H9 (cell line): ENCODE data around the gene DOCK2. TPM values are rescaled to one million over a fixed set of nuclear protein-coding genes. Genes with fewer than 3 reads are reported as not detected.

Experiments used
- DNase-seq: peaks from one replicate; pipeline ENCODE4 v3.0.0-alpha.2; 2017
- H2AFZ ChIP-seq: one replicate; pipeline ENCODE4 v1.6.1; 2013; ENCODE audit warnings: mild to moderate bottlenecking, low read length, control low read depth, moderate library complexity
- H2AK5ac ChIP-seq: 2 replicates; pipeline ENCODE4 v1.6.1; 2013; ENCODE audit warnings: low read length, control low read depth, mixed read lengths; ENCODE audit not compliant: insufficient read length
- H2BK120ac ChIP-seq: one replicate; pipeline ENCODE4 v1.6.1; 2013; ENCODE audit warnings: low read depth, mild to moderate bottlenecking, low read length, control low read depth, inconsistent platforms; ENCODE audit not compliant: poor library complexity, severe bottlenecking
- H2BK12ac ChIP-seq: 2 replicates; pipeline ENCODE4 v1.6.1; 2013; ENCODE audit warnings: low read length, control low read depth, mixed read lengths, low read depth; ENCODE audit not compliant: insufficient read length
- H2BK15ac ChIP-seq: 2 replicates; pipeline ENCODE4 v1.6.1; 2013; ENCODE audit warnings: low read depth, low read length, control low read depth
- H2BK20ac ChIP-seq: one replicate; pipeline ENCODE4 v1.6.1; 2013; ENCODE audit warnings: low read depth, mild to moderate bottlenecking, low read length, control low read depth, inconsistent platforms; ENCODE audit not compliant: poor library complexity, severe bottlenecking
- H2BK5ac ChIP-seq: 2 replicates; pipeline ENCODE4 v1.6.1; 2013; ENCODE audit warnings: low read length, control low read depth, mixed read lengths; ENCODE audit not compliant: insufficient read length
- H3K14ac ChIP-seq: 2 replicates; pipeline ENCODE4 v1.6.1; 2013; ENCODE audit warnings: low read length, control low read depth; ENCODE audit not compliant: insufficient read depth
- H3K18ac ChIP-seq: 2 replicates; pipeline ENCODE4 v1.6.1; 2013; ENCODE audit warnings: low read depth, mild to moderate bottlenecking, mixed read lengths, low read length, control low read depth; ENCODE audit not compliant: insufficient read length
- H3K23ac ChIP-seq: 2 replicates; pipeline ENCODE4 v1.6.1; 2013; ENCODE audit warnings: low read length, control low read depth, mixed read lengths, low read depth; ENCODE audit not compliant: insufficient read length
- H3K23me2 ChIP-seq: 2 replicates; pipeline ENCODE4 v1.6.1; 2013; ENCODE audit warnings: low read depth, mild to moderate bottlenecking, mixed read lengths, low read length, control low read depth; ENCODE audit not compliant: insufficient read length, poor library complexity, severe bottlenecking
- H3K27ac ChIP-seq: 2 replicates; pipeline ENCODE4 v1.5.1; 2013; ENCODE audit warnings: low read length, control low read depth, mixed read lengths, low read depth; ENCODE audit not compliant: insufficient read length
- H3K27me3 ChIP-seq: 2 replicates; pipeline ENCODE4 v1.6.1; 2013; ENCODE audit warnings: low read length, control low read depth, inconsistent platforms; ENCODE audit not compliant: insufficient read depth
- H3K4ac ChIP-seq: 2 replicates; pipeline ENCODE4 v1.6.1; 2013; ENCODE audit warnings: low read depth, mild to moderate bottlenecking, control low read depth, inconsistent platforms, low read length, moderate library complexity
- H3K4me1 ChIP-seq: 2 replicates; pipeline ENCODE4 v1.6.1; 2013; ENCODE audit warnings: low read length, control low read depth, inconsistent platforms; ENCODE audit not compliant: insufficient read depth
- H3K4me2 ChIP-seq: 2 replicates; pipeline ENCODE4 v1.6.1; 2013; ENCODE audit warnings: low read length, control low read depth, mixed read lengths; ENCODE audit not compliant: insufficient read length, insufficient read depth
- H3K56ac ChIP-seq: 2 replicates; pipeline ENCODE4 v1.6.1; 2013; ENCODE audit warnings: low read depth, mild to moderate bottlenecking, mixed read lengths, low read length, control low read depth; ENCODE audit not compliant: insufficient read length
- H3K79me1 ChIP-seq: 2 replicates; pipeline ENCODE4 v1.6.1; 2013; ENCODE audit warnings: low read depth, mild to moderate bottlenecking, moderate library complexity, low read length, control low read depth, inconsistent platforms; ENCODE audit not compliant: insufficient read depth, poor library complexity, severe bottlenecking
- H3K79me2 ChIP-seq: 2 replicates; pipeline ENCODE4 v1.6.1; 2013; ENCODE audit warnings: low read length, control low read depth, inconsistent platforms; ENCODE audit not compliant: insufficient read depth
- H3K9ac ChIP-seq: 2 replicates; pipeline ENCODE4 v1.6.1; 2013; ENCODE audit warnings: low read length, control low read depth, mixed read lengths; ENCODE audit not compliant: insufficient read length; ENCODE audit errors: extremely low read depth
- H3K9me3 ChIP-seq: one replicate; pipeline ENCODE4 v1.6.1; 2013; ENCODE audit warnings: low read depth, low read length, inconsistent platforms; ENCODE audit not compliant: control insufficient read depth
- H3T11ph ChIP-seq: one replicate; pipeline ENCODE4 v1.6.1; 2013; ENCODE audit warnings: mild to moderate bottlenecking, low read length, control low read depth, inconsistent platforms
- H4K20me1 ChIP-seq: one replicate; pipeline ENCODE4 v1.6.1; 2013; ENCODE audit not compliant: control insufficient read depth, insufficient read length, insufficient read depth
- H4K5ac ChIP-seq: 2 replicates; pipeline ENCODE4 v1.6.1; 2013; ENCODE audit warnings: low read depth, mild to moderate bottlenecking, mixed read lengths, low read length, control low read depth; ENCODE audit not compliant: insufficient read length
- H4K8ac ChIP-seq: replicated peaks from 2 replicates; pipeline ENCODE4 v1.6.1; 2013; ENCODE audit warnings: low read length, control low read depth, mixed read lengths, low read depth; ENCODE audit not compliant: insufficient read length
- H4K91ac ChIP-seq: 2 replicates; pipeline ENCODE4 v1.6.1; 2013; ENCODE audit warnings: low read depth, mild to moderate bottlenecking, moderate library complexity, mixed read lengths, low read length, control low read depth; ENCODE audit not compliant: insufficient read length
- H3K27ac Mint-ChIP-seq, 3 experiments: 2 replicates in 2 of 3; 3 replicates in 1 of 3; pipeline ENCODE4 v1.8.0; 2020 to 2021; ENCODE audit warnings: mixed read lengths in 3 of 3, mild to moderate bottlenecking in 1 of 3, moderate library complexity in 1 of 3
- H3K27me3 Mint-ChIP-seq: 2 replicates; pipeline ENCODE4 v1.8.0; 2021; ENCODE audit warnings: low read depth, mild to moderate bottlenecking, moderate library complexity, mixed read lengths
- H3K36me3 Mint-ChIP-seq, 3 experiments: 2 replicates in 2 of 3; 3 replicates in 1 of 3; pipeline ENCODE4 v1.8.0; 2020 to 2021; ENCODE audit warnings: low read depth in 3 of 3, mixed read lengths in 3 of 3; ENCODE audit not compliant: insufficient read depth in 1 of 3
- H3K4me1 Mint-ChIP-seq, 2 experiments: 2 replicates each; pipeline ENCODE4 v1.8.0; 2020; ENCODE audit warnings: mixed read lengths in 2 of 2
- H3K4me3 Mint-ChIP-seq, 2 experiments: 2 replicates in 1 of 2; 3 replicates in 1 of 2; pipeline ENCODE4 v1.8.0; 2020 to 2021; ENCODE audit warnings: mild to moderate bottlenecking in 2 of 2, mixed read lengths in 2 of 2, moderate library complexity in 1 of 2
- H3K9me3 Mint-ChIP-seq, 2 experiments: 2 replicates in 1 of 2; 3 replicates in 1 of 2; pipeline ENCODE4 v1.8.0; 2020; ENCODE audit warnings: mild to moderate bottlenecking in 2 of 2, mixed read lengths in 2 of 2, moderate library complexity in 1 of 2
- WGBS: extraction: QIAGEN DNeasy Blood & Tissue Kit; methylation state at CpG from one replicate; pipeline ENCODE4 v1.1.7; 2013; ENCODE audit warnings: missing lambda C conversion rate, low lambda C conversion rate, mixed read lengths; ENCODE audit not compliant: insufficient read length; ENCODE audit errors: extremely low coverage; 5-methylcytosine and 5-hydroxymethylcytosine counted together
- total RNA-seq: library from RNA; stranded (reverse); gene quantifications from 2 replicates; pipeline ENCODE4 v1.2.1, GENCODE V29; 2021
- TF ChIP-seq, protein P1 (sequence below): fragments of 200-600 bp; sonication (generic); conservative IDR thresholded peaks from 3 replicates; pipeline ENCODE4 v1.8.0; 2021; ENCODE audit warnings: antibody characterized with exemption, mild to moderate bottlenecking

DOCK2 gene
- total RNA-seq, 1 experiment from 2014 or later, result 7.8 TPM

DNA sequence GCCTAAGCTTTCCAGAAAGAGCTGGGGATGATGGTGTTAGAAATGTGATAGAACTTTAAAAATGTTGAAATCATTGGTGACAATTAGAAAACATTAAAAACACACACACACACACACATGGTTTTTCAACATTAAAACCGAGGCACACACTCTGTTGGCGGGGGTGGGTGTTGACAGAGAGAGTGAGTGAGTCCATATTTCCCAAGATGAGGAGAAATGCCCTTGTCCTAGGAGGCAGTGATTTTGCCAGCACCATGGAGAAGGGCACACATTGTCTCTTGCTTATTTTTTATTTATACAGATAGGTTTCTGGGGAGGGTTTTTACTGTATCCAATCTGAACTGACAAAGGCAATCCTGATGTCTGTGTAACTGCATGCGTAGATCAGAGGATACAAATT, 190.7 kb downstream of the DOCK2 start:
- no peak overlapping the region for H2BK120ac ChIP-seq
- no peak overlapping the region for H2BK12ac ChIP-seq
- DNase-seq, result no peak
- no peak overlapping the region for H4K91ac ChIP-seq
- no peaks in the 10 kb centered on the region for H4K20me1 ChIP-seq
- no peak overlapping the region for H3K27ac ChIP-seq
- H4K5ac ChIP-seq, result no peak overlapping the region
- Mint-ChIP-seq H3K4me3 (no peak overlapping the region), H3K27ac (no peak overlapping the region), H3K4me1 (peaks cover 2 to 3% of the 10 kb centered on the region in 2 experiments; a peak in 1 of 4 replicates), H3K36me3 (no peaks in the 10 kb centered on the region; a peak in 1 of 7 replicates), H3K9me3 (peaks cover 0 to 6% of the 10 kb centered on the region in 2 experiments; a peak in 3 of 5 replicates), H3K27me3 (no peaks in the 10 kb centered on the region; the same call in 1 of the 2 replicates)
- no peak overlapping the region for H3K23ac ChIP-seq
- no peaks in the 10 kb centered on the region for H3K9me3 ChIP-seq
- no peaks in the 10 kb centered on the region for H3K23me2 ChIP-seq
- no peak overlapping the region for H3K4ac ChIP-seq
- H2BK5ac ChIP-seq, result no peak overlapping the region
- no peak overlapping the region for H3K4me2 ChIP-seq
- no peak overlapping the region for H2AK5ac ChIP-seq
- no peaks in the 10 kb centered on the region for H3K79me2 ChIP-seq
- H2BK20ac ChIP-seq, result no peak overlapping the region
- no peak overlapping the region for H3K9ac ChIP-seq
- H3K18ac ChIP-seq, result no peak overlapping the region
- H3K27me3 ChIP-seq, result no peaks in the 10 kb centered on the region
- no CpG with 5 or more reads among the region's 3 CpGs for WGBS
- H3K14ac ChIP-seq, result no peak overlapping the region
- H2AFZ ChIP-seq, result no peak overlapping the region
- TF ChIP-seq, protein P1, sequence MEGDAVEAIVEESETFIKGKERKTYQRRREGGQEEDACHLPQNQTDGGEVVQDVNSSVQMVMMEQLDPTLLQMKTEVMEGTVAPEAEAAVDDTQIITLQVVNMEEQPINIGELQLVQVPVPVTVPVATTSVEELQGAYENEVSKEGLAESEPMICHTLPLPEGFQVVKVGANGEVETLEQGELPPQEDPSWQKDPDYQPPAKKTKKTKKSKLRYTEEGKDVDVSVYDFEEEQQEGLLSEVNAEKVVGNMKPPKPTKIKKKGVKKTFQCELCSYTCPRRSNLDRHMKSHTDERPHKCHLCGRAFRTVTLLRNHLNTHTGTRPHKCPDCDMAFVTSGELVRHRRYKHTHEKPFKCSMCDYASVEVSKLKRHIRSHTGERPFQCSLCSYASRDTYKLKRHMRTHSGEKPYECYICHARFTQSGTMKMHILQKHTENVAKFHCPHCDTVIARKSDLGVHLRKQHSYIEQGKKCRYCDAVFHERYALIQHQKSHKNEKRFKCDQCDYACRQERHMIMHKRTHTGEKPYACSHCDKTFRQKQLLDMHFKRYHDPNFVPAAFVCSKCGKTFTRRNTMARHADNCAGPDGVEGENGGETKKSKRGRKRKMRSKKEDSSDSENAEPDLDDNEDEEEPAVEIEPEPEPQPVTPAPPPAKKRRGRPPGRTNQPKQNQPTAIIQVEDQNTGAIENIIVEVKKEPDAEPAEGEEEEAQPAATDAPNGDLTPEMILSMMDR, result no peak
- H3K4me1 ChIP-seq, result no peaks in the 10 kb centered on the region
- no peak overlapping the region for H3T11ph ChIP-seq
- no peak overlapping the region for H4K8ac ChIP-seq
- H2BK15ac ChIP-seq, result no peak overlapping the region
- H3K56ac ChIP-seq, result no peak overlapping the region
- H3K79me1 ChIP-seq, result no peaks in the 10 kb centered on the region
